GM10266 (cell line): ENCODE measurements around the gene IL17D.

Experiments used
- DNase-seq: peaks from one replicate; pipeline ENCODE4 v3.0.0; 2012; ENCODE audit errors: extremely low spot score
- CTCF ChIP-seq: IDR thresholded peaks from 2 replicates; pipeline ENCODE4 v1.5.1; 2012; ENCODE audit warnings: mild to moderate bottlenecking, low read depth; ENCODE audit not compliant: control insufficient read depth, insufficient read depth; ENCODE audit errors: missing control alignments

IL17D gene

DNA sequence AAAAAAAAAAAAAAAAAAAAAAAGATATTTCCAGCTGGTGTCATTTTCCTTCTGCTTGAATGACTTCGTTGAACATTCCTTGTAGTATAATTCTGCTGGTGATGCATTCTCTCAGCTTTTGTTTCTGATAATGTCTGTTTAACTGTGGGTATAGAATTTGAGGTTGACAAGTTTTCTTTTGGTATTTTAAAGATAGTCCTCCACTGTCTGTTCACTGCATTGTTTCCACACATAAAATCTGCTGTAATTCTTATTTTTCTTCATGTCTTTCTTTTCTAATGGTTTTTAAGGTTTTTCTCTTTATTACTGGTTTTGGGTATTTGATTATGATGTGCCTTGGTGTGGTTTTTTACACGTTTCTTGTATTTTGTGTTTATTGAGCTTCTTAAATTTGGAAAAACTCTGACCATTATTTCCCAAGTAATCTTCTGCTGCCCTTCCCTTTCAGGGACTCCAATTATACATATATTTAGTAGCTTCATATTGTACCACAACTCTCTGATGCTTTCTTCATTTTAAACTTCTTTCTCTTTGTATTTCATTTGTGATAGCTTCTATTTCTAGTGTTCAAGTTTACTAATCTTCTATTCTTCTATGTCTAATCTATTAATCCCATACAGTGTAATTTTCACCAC is 63.9 kb downstream of the IL17D start:
- DNase-seq = no peak
- TF ChIP-seq CTCF = no peak

- DNase-seq = no peak
- no peak for TF ChIP-seq CTCF
Measured at GRCh38 chr13:20769091-20769490, 65.6 kb downstream of the IL17D start.

- no peak for DNase-seq
Measured at GRCh38 chr13:20769834-20770233, 66.3 kb downstream of the IL17D start.

More at GRCh38 chr13:20769834-20770233, 66.3 kb downstream of the IL17D start:
- TF ChIP-seq CTCF = no peak
